ENCODE measurements around the gene ANO1.

The ANO1 gene

DNA sequence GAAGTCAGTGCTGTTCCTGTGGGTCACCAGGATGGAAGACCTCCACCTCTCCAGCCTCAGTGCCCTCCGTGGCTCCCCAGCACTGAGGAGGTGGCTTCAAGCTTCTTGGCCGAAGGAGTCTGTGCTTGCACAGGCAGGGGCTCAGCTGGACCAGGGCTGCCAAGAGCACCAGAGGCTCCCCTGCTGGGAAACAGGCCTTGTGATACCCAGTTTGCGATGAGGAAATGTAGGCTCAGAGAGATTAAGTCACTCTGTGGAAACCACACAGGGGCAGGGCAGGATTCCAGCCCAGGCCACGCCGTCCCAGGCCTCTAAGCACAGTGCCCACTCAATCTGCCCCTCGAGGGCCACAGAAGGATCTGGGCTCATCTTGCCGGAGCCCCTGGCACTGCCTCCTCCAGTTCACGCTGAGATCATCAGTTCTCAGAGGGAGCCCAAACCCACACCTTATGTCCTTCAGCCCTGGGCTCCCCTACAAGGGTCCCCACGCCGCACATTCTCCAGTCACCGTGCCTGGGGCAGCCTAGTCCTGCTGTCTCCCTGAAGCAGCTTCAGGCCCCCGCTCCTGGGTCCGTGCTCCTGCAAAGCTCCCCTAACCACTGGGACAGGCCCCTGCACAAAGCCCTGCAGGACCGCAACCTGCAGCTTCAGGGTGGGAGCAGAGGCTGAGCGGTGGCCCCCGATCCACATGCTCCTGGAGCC lies 21.6 kb downstream of the ANO1 start:
- H3K9ac ChIP-seq (ENCODE audit: insufficient read length): no peak overlapping the region

GRCh38 chr11:70100280-70100603 lies 22.1 kb downstream of the ANO1 start:
- no peak overlapping the region for H3K9ac ChIP-seq (ENCODE audit: insufficient read length)
- TF ChIP-seq EZH2 (IDR thresholded peaks at IDR 0.05) (no peak), POLR2AphosphoS5 (IDR thresholded peaks at IDR 0.05; ENCODE audit: borderline replicate concordance, low read depth, low read length) (no peak), FOXP2 (optimal IDR thresholded peaks at IDR 0.05; ENCODE audit: control extremely low read depth, extremely low read length, insufficient read depth) (no peak)
- no peak for DNase-seq (ENCODE audit: low read depth, low spot score)
- H3K36me3 ChIP-seq (ENCODE audit: insufficient read depth, low read length): no peaks in the 10 kb centered on the region
- no peak overlapping the region for H3K4me3 ChIP-seq
- no peaks in the 10 kb centered on the region for H3K9me3 ChIP-seq (ENCODE audit: low read depth, low read length)
- H3K27ac ChIP-seq: no peak overlapping the region

More for the DNA sequence above, 21.6 kb downstream of the ANO1 start:
- no peak for TF ChIP-seq FOXP2 (optimal IDR thresholded peaks at IDR 0.05; ENCODE audit: control extremely low read depth, extremely low read length, insufficient read depth)
- no peak for TF ChIP-seq EZH2 (IDR thresholded peaks at IDR 0.05)
- no peak for TF ChIP-seq POLR2AphosphoS5 (IDR thresholded peaks at IDR 0.05; ENCODE audit: borderline replicate concordance, low read depth, low read length)
- no peaks in the 10 kb centered on the region for H3K36me3 ChIP-seq (ENCODE audit: insufficient read depth, low read length)
- no peaks in the 10 kb centered on the region for H3K9me3 ChIP-seq (ENCODE audit: low read depth, low read length)
- H3K27ac ChIP-seq: no peak overlapping the region
- DNase-seq (ENCODE audit: low read depth, low spot score): no peak
- no peak overlapping the region for H3K4me3 ChIP-seq

GRCh38 chr11:70100791-70101190 lies 22.7 kb downstream of the ANO1 start:
- no peaks in the 10 kb centered on the region for H3K9me3 ChIP-seq (ENCODE audit: low read depth, low read length)
- H3K4me3 ChIP-seq: no peak overlapping the region
- DNase-seq (ENCODE audit: low read depth, low spot score): no peak
- no peak overlapping the region for H3K27ac ChIP-seq
- H3K36me3 ChIP-seq (ENCODE audit: insufficient read depth, low read length): no peaks in the 10 kb centered on the region
- no peak for TF ChIP-seq FOXP2 (optimal IDR thresholded peaks at IDR 0.05; ENCODE audit: control extremely low read depth, extremely low read length, insufficient read depth)
- TF ChIP-seq POLR2AphosphoS5 (IDR thresholded peaks at IDR 0.05; ENCODE audit: borderline replicate concordance, low read depth, low read length): no peak
- no peak for TF ChIP-seq EZH2 (IDR thresholded peaks at IDR 0.05)
- no peak overlapping the region for H3K9ac ChIP-seq (ENCODE audit: insufficient read length)

- no peak for DNase-seq (ENCODE audit: low read depth, low spot score)
- Histone ChIP-seq H3K9me3 (ENCODE audit: low read depth, low read length) (no peaks in the 10 kb centered on the region), H3K27ac (no peak overlapping the region), H3K36me3 (ENCODE audit: insufficient read depth, low read length) (no peaks in the 10 kb centered on the region), H3K9ac (ENCODE audit: insufficient read length) (no peak overlapping the region), H3K4me3 (no peak overlapping the region)
- TF ChIP-seq EZH2 (IDR thresholded peaks at IDR 0.05) (no peak), POLR2AphosphoS5 (IDR thresholded peaks at IDR 0.05; ENCODE audit: borderline replicate concordance, low read depth, low read length) (no peak), FOXP2 (optimal IDR thresholded peaks at IDR 0.05; ENCODE audit: control extremely low read depth, extremely low read length, insufficient read depth) (no peak)
Measured at GRCh38 chr11:70103256-70103975, 25.3 kb downstream of the ANO1 start.

GRCh38 chr11:70104419-70104818 lies 26.3 kb downstream of the ANO1 start:
- DNase-seq (ENCODE audit: low read depth, low spot score): no peak
- H3K9ac ChIP-seq (ENCODE audit: insufficient read length): no peak overlapping the region
- H3K9me3 ChIP-seq (ENCODE audit: low read depth, low read length): no peaks in the 10 kb centered on the region
- TF ChIP-seq EZH2 (IDR thresholded peaks at IDR 0.05): no peak
- TF ChIP-seq POLR2AphosphoS5 (IDR thresholded peaks at IDR 0.05; ENCODE audit: borderline replicate concordance, low read depth, low read length): no peak
- TF ChIP-seq FOXP2 (optimal IDR thresholded peaks at IDR 0.05; ENCODE audit: control extremely low read depth, extremely low read length, insufficient read depth): no peak
- no peaks in the 10 kb centered on the region for H3K36me3 ChIP-seq (ENCODE audit: insufficient read depth, low read length)
- no peak overlapping the region for H3K4me3 ChIP-seq
- no peak overlapping the region for H3K27ac ChIP-seq

DNA sequence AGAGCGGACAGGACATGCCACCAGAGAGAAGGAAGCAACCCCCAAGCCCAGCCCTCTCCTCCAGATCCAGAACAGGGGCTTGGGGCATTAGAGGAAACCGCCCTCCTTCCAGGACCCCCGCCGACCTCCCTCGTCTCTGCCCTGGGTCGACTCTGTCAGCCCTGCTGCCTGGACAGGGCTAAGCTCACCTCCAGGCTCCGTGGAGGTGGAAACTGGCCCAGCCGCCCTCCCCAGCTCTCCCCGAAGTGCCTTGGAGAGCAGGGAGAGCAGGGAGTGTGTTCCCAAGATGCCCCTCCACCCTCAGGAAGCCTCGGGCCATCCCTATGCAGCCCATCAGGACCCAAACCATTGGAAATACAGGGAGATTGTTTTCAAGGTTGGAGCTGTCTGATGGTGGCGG lies 26.8 kb downstream of the ANO1 start:
- H3K27ac ChIP-seq: no peak overlapping the region
- TF ChIP-seq FOXP2 (optimal IDR thresholded peaks at IDR 0.05; ENCODE audit: control extremely low read depth, extremely low read length, insufficient read depth) (no peak), EZH2 (IDR thresholded peaks at IDR 0.05) (no peak), POLR2AphosphoS5 (IDR thresholded peaks at IDR 0.05; ENCODE audit: borderline replicate concordance, low read depth, low read length) (no peak)
- no peak for DNase-seq (ENCODE audit: low read depth, low spot score)
- no peak overlapping the region for H3K4me3 ChIP-seq
- H3K36me3 ChIP-seq (ENCODE audit: insufficient read depth, low read length): no peaks in the 10 kb centered on the region
- H3K9me3 ChIP-seq (ENCODE audit: low read depth, low read length): no peaks in the 10 kb centered on the region
- no peak overlapping the region for H3K9ac ChIP-seq (ENCODE audit: insufficient read length)

DNA sequence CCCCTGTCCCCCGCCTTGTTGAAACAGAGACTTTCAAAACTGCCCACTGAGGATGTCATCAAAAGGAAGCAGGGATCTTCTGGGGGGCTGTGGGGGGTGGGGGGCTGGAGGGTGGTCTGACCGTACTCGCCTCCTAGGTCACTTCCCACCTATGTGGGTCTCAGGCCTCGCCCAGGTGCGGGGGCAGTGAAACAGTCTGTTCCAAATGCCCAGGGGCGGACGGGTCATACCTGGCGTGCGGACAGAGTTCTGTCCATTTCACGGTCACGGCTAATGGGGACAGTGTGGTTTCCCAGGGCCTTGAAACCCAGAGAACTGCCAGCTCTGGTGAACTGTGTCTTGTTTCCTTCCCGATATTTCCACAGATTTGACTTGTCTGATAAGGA lies 27.2 kb downstream of the ANO1 start:
- DNase-seq (ENCODE audit: low read depth, low spot score): no peak
- Histone ChIP-seq H3K36me3 (ENCODE audit: insufficient read depth, low read length) (no peaks in the 10 kb centered on the region), H3K4me3 (no peak overlapping the region), H3K9ac (ENCODE audit: insufficient read length) (no peak overlapping the region), H3K27ac (no peak overlapping the region), H3K9me3 (ENCODE audit: low read depth, low read length) (no peaks in the 10 kb centered on the region)
- TF ChIP-seq POLR2AphosphoS5 (IDR thresholded peaks at IDR 0.05; ENCODE audit: borderline replicate concordance, low read depth, low read length): no peak
- TF ChIP-seq EZH2 (IDR thresholded peaks at IDR 0.05): no peak
- no peak for TF ChIP-seq FOXP2 (optimal IDR thresholded peaks at IDR 0.05; ENCODE audit: control extremely low read depth, extremely low read length, insufficient read depth)

GRCh38 chr11:70105755-70106571 lies 27.8 kb downstream of the ANO1 start:
- TF ChIP-seq POLR2AphosphoS5 (IDR thresholded peaks at IDR 0.05; ENCODE audit: borderline replicate concordance, low read depth, low read length): no peak
- TF ChIP-seq FOXP2 (optimal IDR thresholded peaks at IDR 0.05; ENCODE audit: control extremely low read depth, extremely low read length, insufficient read depth): no peak
- no peak for TF ChIP-seq EZH2 (IDR thresholded peaks at IDR 0.05)
- H3K4me3 ChIP-seq: no peak overlapping the region
- no peaks in the 10 kb centered on the region for H3K36me3 ChIP-seq (ENCODE audit: insufficient read depth, low read length)
- no peak for DNase-seq (ENCODE audit: low read depth, low spot score)
- H3K9me3 ChIP-seq (ENCODE audit: low read depth, low read length): no peaks in the 10 kb centered on the region
- no peak overlapping the region for H3K9ac ChIP-seq (ENCODE audit: insufficient read length)
- H3K27ac ChIP-seq: no peak overlapping the region

Data from SK-N-MC (cell line).